ENCODE data around the gene SPART.
"Not testable (repeated sequence)": the region's sequence is repeated elsewhere in the genome, so short reads cannot be mapped to it uniquely, and the experiment has no call there.

Gene SPART

DNA sequence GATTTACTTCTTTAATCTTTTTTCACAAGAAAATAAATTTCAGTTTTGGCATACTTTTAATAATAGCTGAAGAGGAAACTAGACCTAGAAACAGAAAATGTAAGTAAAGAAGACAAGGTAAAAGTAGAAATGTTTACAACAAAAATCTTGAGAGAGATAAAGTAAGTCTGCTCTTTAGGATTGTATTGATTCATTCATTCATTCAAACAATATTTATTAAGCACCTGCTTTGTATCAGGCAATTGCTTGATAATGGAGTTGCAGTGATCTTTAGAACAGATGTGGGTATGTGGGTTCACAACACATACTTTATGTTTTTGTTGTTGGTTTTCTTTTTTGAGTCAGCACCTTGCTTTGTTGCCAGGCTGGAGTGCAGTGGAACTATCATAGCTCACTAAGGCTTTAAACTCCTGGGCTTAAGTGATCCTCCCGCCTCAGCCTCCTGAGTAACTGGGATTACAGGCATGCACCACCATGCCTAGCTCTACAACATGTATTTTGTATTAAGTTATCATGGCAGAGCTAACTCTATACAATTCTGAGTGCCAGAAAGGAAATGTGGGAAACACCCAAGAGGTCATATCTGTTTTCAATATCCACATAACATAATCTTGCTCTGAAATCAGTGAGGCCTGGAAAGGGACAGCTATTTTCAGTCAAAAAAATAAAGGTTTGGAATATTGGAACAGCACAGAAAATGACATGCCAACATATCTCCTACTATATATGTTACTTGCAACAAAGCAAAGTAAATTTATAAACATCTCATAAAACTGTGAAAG is 8.8 kb upstream of the SPART start:
- no peak for DNase-seq

DNA sequence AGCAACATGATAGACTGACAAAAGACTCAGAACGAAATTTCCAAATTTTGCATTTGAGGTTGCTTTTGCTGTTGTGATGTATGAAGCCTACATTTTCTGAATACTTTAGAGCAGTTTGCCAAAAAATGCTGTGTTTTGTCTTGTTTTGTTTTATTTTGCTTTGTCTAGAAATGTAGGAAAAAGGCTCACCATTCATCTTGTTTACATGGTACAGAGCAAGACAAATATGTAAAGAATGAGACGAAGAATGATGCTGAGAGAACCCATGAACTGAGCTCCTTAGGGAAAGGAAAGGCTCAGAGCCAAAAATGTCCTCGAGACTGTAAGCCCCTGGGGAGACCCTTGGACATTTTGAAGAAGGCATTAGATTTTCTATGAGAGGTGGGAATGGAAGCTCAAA is 6.8 kb upstream of the SPART start:
- no peak for DNase-seq

DNA sequence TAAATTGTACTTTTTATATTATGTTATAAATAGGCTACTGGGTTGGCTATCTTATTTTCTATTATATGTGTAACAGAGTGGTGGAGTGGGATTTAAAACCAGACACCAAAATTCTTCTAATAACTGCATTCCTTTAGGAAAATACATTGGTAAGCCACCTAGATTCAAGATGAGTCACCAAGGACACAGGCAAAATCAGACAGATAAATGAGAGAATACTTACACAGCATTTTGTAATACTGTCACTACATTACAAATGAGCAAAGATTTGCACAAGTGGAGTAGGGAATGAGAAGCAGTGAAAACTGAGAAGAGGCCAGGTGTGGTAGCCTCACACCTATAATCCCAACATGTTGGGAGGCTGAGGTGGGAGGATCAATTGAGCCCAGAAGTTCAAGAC is 6.2 kb upstream of the SPART start:
- DNase-seq = no peak

DNA sequence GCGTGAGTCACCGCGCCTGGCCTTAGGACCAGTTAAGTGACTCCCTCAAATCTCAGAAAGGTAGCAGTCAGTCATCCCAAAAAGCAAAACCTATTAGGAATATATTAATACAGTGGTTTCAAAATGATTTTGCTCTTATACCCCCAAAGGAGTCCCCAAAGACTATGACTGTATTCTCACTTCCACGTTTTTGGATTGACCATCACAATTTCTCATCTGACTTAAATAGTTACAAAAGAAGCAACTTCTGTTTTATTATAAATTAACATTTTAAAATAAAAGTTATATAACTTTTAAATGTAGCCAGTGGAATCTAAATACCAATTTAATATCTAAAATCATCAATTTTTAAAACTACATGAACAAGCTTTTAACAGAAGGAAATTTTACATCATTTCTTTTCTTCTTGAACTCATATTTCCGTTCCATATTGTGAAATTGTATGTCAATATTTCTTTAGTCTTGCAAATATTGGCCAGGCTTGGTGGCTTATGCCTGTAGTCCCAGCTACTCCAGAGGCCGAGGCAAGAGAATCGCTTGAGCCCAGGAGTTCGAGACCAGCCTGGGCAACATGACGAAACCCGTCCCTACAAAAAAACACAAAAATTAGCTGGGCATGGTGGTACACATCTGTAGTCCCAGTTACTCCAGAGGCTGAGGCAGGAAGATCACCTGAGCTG is 1.5 kb upstream of the SPART start:
- DNase-seq = no peak

DNA sequence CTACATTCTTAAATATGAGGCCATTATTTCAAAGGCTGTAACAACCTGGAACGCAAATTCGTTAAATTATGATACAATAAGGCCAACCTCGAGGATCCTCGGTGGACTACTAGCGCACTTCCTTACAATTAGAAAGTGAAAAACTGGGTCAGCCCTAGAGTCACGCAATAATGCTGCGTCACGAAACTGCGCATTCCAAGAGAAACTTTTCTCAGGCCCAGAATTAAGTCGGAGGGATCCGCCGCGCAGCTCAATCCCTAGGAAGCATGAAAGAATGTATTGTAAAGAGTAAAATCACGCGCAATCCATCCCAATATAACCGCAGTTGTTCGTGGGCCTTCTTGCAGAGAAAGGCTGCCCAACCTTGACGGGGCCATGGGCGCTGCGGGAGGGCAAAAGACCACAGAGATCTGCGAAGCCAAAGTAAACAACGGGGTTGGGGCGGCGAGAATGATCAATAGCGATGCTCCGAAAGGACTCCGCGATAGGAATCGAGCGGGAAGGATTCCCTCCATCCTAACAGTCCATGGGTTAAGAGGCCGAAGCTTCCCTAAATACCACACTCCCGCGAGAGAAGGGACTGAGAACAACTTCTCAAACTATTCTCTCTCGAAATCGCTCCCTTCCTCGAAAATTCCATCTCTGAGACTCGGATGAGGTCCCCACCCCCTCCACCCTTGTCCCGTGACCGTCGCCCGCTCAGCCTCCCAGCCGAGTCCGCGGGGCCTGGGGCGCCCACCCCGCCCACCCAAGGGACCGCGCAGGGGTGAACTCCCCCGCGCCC is 564 bp downstream of the SPART start:
- DNase-seq = peak; percentile 82

DNA sequence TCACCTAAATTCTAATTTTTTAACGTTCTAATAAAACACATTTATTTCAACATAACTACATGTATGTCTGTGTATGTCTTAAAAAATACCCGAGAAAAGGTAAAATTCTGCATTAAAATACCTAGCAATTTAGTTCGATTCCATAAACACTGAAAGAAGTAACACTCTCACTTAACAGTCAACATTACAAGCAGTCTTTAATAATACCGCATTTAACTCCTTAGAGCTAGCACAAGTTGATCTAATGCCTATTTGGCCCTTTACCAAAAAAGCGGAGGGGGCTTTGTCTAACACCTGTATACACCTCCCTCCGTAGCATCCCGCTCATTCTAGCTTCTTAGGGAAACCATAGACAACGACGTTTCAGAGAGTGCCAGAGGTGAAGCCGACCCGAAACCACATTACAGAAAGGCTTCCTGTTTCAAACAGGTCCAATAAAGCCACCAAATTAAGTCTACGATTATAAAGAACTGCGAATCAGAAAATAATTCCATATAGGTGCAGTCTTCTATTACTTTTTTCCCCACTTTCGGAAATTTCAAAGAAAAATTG is 1.2 kb downstream of the SPART start:
- DNase-seq = no peak

DNA sequence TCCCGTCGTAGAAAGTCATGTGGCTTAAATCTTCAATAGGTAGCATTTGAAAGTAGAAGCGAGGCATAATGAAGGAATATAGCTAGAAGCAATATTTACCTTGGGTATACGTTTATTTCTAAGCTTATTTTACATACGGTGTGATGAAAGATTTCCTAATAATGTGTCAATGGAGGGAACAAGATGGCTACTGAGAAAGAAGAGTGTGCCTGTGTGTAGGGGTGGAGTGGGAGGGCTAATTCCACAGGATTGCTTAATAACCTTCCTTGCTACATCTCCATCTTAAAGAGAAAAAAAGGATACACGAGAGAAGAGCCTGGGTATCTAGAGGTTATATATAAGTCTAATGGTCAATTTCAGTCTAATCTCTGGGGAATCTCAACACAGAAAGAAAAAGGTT is 2.0 kb downstream of the SPART start:
- DNase-seq = no peak

DNA sequence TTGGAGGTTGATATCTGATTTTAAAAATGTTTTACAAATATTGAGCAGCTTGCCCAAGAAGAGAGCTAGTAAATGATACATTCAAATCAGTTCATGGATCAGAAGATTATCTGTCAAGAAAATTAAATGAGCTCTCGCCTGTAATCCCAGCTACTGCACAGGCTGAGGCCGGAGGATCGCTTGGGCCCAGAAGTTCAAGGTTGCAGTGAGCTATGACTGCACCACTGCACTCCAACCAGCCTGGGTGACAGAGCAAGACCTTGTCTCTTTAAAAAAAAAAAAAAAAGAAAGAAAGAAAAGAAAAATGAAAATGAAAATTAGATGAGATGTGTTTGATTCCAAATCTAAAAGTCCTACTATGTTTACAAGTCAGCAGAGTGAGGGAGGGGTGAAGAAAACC is 2.4 kb downstream of the SPART start:
- DNase-seq = no peak

DNA sequence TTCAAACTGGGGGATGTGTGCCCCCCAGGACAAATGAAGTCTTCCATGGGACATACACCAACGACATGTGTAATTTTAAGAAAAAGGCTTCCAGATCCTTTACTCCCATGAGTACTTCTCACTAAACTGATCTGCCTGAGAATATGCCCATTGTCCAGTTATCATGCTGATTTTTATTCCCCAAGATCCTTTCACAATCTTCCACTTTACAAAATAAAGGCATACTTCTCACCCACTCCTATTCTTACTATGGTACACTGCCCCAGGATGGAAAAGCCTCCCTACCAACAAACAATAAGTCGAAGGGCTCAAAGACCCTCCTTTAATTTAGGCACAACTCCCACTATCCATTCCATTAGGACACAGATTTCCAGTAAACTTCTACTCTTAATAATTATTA is 3.5 kb downstream of the SPART start:
- DNase-seq = no peak

DNA sequence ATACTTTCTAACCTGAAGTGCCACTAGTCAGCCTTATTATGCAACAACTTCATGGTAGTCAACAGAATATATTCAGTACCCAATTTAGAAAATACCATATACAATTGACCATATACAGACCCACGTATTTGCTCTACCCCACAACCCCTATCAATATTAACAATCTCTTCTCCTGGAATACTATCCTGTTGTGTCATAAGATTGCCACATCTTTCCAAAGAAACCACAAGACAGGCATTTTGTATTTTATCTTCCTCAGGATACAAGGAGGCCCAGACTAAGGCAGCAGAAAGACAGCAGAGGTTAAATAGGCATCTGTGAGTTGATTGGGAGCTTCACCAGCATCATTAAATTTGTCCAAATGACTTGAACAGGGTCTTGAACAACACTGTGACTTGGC is 4.5 kb downstream of the SPART start:
- DNase-seq = no peak

DNA sequence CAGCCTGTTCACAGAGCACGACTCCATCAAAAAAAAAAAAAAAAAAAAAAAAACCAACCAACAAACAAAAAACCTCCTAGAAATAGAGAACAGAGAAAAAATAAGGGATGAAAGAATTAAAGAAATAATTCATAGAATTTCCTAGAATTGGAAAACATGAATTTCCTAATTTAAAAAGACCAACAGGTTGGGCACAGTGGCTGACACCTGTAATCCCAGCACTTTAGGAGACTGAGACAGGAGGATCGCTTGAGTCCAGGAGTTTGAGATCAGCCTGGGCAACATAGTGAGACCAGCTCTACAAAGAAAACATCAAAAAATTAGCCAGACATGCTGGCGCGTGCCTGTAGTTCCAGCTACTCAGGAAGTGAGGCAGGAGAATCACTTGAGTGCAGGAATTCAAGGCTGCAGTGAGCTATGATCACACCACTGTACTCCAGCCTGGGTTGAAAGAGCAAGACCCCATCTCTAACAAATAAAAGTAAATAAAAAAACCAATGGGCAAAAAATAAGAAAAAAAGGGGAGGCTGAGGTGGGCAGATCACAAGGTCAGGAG is 6.5 kb downstream of the SPART start:
- DNase-seq = peak; percentile 64

DNA sequence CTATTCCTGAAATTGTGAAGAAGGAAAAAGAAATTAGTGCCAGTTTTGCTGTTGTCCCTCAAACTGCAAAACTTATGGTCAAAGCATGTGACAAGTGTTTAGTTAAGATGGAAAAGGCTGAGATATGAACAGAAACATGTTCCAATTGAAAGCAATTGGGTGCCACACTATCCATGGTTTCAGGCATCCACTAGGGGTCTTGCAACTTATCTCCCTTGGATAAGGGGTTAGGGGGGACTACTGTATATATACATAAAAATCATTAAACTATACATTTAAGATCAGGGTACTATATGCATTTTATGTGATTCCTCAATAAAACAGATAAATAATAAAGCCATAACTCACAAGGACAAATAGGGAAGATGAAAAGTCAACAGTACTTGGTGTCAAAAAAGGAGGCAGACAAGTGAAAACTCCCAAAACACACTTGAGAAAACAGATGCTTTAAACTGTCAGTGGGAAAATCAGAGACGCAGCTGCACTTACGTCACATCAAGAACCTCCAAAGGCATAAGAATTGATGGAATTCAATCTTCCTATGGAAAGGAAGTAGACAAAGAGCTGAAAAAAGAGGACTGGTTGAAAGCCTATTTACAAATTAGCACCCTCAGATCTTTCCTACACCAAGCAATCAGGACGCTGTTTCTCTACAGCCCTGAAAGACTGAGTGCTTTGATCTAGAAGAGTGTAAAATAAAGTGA is 8.1 kb downstream of the SPART start:
- DNase-seq = no peak

DNA sequence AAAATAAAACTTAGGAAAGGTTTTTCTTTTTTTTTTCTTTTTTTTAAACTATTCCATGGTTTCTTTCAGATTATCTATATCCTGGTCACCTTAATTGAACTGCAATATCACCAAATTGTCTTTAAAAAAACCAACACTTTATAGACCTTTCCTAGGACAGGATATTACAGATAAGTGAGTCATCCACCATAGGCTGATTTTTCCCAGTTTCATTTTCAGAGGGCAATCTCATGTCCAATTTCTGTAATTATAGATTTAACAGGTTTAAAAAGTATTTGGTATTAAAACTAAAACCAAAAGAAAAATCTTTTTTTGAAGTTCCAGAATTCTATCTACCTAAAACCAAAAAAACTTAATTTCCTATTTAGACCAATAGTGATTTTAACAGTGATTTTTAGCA is 13.2 kb downstream of the SPART start:
- no peak for DNase-seq

DNA sequence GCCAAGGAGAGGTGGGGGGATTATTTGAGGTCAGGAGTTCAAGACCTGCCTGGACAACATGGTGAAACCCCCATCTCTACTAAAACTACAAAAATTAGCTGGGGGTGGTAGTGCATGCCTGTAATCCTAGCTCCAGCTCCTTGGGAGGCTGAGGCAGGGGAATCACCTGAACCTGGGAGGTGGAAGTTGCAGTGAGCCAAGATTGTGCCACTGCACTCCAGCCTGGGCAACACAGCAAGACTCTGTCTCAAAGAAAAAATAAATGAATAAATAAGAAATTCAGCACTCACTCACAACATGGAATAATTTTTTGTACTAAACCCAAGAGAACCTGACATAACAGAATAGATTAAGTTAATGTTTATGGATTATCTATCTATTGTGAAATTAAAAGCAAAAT is 13.9 kb downstream of the SPART start:
- DNase-seq = not testable (repeated sequence)

DNA sequence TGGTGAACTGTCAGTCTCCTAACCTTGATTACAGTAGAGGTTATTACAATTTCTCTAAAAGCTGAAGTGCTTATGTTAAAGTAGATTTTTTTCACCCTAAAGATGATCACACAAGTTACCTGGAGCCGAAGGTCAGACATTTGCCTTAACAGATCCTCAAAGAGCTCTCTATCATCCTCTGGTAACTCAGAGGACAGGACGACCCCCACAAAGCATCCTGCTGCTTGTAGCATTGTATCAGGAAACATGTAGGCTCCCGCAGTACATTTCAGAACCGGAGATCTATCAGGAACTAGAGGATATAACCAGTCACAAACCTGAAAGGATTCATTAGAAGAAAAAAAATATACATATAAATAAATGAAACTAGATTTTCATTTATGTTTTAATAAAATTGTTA is 14.9 kb downstream of the SPART start:
- no peak for DNase-seq

DNA sequence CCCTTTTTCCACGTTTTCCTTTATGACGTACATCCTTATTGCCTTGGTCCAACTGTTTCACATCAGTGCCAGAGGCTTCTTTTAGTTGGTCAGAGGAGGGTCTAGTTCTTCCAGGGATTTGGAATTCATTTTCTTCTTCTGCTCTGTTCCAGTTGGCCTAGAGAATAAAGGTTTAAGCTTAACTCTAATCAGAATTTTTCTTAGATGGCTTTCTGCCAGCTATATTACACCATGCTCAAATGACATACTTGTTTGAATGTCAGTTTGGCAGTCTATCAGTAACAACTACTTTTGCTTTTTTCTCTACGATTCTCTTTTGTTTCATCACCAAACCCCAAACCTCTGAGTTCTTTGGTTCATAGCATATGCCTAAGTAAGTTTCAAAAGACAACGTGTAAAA is 16.8 kb downstream of the SPART start:
- no peak for DNase-seq

DNA sequence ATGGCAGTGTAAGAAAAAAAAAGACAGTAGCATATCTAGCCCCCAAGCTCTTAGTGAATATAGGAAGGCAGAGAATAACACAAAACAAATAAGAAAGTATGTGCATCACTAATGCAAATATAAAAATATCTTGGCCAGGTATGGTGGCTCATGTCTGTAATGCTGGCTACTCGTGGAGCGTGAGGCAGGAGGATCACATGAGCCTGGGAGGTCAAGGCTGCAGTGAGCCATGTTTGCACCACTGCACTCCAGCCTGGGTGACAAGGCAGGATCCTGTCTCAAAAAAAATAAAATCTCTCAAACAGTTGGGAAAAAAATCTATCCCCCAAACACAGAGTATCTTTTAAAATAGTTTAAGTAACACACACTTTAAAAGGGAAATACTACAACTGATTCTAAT is 17.4 kb downstream of the SPART start:
- no peak for DNase-seq

DNA sequence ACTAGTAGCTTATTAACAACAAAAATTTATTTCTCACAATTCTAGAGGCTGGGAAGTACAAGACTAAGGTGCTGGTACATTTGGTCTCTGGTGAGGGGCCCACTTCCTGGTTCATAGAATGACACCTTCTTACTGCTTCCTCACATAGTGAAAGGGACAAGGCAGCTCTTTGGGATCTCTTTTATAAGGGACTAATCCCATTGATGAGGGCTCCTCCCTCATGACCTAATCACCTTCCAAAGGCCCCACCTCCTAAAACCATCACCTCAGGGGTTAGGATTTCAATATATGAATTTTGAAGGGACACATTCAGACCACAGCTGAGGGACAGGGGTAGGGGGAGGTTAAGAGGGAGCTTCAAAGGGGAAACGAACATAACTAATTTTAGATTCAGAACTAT is 20.3 kb downstream of the SPART start:
- no peak for DNase-seq

DNA sequence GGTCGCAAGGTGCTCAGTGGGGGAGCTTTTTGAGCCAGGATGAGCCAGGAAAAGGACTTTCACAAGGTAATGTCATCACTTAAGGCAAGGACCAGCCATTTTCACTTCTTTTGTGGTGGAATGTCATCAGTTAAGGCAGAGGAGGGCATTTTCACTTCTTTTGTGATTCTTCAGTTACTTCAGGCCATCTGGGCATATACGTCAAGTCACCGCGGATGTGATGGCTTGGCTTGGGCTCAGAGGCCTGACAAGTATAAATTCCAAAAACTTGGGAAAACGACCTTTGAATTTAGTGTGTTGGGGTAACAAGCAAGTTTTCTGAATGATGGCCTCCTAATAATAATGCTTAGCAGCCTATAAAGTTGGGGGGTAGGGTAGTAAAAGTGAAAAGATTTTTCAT is 21.3 kb downstream of the SPART start:
- not testable (repeated sequence) for DNase-seq

DNA sequence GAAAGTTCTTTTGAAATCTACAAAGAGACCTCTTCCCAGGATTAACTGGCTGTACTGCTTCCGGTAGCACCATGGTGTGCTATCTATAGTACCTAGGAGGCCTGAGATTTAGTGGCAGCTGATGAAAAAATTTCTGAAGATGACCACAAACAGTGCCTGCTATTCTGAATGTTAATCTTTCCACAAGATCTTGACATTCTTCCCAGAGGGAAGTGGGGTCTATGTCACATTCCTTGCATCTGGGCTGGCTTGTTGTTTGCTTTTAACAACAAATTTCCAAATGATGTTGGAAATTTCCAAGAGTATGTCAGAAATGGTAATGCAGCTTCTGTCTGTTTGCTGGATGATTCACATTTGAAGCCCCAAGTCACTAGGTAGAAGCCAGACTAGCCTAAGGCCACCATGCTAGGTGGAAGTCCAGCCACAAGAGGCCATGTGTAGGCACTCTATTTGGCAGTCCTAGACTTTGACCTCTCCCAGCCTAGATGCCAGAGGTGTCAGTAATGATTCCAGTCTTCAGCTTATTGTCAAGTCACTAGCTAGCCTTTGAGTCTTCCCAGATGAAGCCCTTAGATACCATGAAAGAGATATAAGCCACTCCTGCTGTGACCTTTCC is 22.1 kb downstream of the SPART start:
- peak; percentile 97 for DNase-seq

DNA sequence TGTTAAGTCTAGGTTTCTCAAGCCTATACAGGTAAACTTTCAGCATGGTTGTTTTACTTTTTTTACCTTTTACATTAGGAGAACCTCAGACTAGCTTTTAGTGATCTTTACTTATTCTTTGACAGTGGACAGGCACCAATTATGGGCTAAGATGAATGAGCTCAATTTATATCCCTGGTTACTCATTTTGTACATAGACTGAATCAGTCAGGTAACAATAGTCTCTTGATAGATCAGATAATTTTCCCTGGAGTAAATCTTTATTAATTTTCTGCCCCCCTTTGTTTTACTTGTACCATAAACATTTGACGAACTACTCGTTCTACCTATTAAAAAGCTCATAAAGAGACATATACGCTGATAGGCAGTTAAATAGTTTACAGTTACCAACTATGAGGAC is 22.8 kb downstream of the SPART start:
- DNase-seq = no peak

DNA sequence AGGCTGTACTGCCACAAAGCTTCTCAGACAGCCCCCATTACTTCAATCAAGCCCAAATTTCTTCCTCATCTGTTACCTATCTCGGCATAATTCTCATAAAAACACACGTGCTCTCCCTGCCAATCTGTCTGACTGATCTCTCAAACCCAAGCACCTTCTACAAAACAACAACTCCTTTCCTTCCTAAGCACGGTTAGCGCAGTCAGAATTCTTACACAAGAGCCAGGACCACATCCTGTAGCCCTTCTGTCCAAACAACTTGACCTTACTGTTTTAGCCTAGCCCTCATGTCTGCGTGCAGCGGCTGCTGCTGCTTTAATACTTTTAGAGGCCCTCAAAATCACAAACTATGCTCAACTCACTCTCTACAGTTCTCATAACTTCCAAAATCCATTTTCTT is 26.4 kb downstream of the SPART start:
- DNase-seq = not testable (repeated sequence)

Data from islet precursor cell (in vitro differentiated cells).